HepG2 (cell line): Measurements from ENCODE around the gene MFAP2. TPM values are rescaled to one million over a fixed set of nuclear protein-coding genes. Genes with fewer than 3 reads are reported as not detected.

Source experiments
- ATAC-seq: fragments of 200-7000 bp; cut with Tn5 transposase; 3 replicates; pipeline ENCODE4 v1.9.1; 2020; ENCODE audit warnings: mild to moderate bottlenecking, moderate library complexity
- BruUV-seq: library from RNA; stranded (reverse); fragments of 400-500 nt; replicated peaks from 2 replicates; lab custom pipeline; 2021; lab: Mats Ljungman, UMichigan
- CTCF ChIA-PET: fragments of 300-600 bp; formaldehyde crosslinking; extraction: SDS; loops from one replicate; lab custom pipeline; 2021; ENCODE audit warnings: low total read pairs, inconsistent platforms, low intra/inter-chr PET ratio; lab: Yijun Ruan, JAX
- POLR2A ChIA-PET: fragments of 350-600 bp; sonication (Branson Sonifier 250); formaldehyde crosslinking; loops from one replicate; lab custom pipeline; 2020; ENCODE audit warnings: antibody characterized with exemption, inconsistent platforms; lab: Yijun Ruan, JAX
- DNase-seq: peaks from one replicate; pipeline ENCODE4 v3.0.0-alpha.2; 2015; ENCODE audit warnings: low spot score
- FAIRE-seq: peaks from 3 replicates; lab custom pipeline; 2011; peaks lifted over from hg19 to GRCh38; lab: Jason Lieb, UNC
- H2AFZ ChIP-seq: one replicate; pipeline ENCODE4 v1.6.1; 2011; ENCODE audit warnings: low read length, inconsistent platforms
- H3K27ac ChIP-seq: fragments of 300-600 bp; 3 replicates; pipeline ENCODE4 v1.8.0; 2011; ENCODE audit warnings: mixed run types, mild to moderate bottlenecking, mixed read lengths, low read length, inconsistent platforms; ENCODE audit not compliant: insufficient read depth; ENCODE audit errors: extremely low read length
- H3K27me3 ChIP-seq, 2 experiments: fragments of 200-600 bp in 1 of 2; 2 replicates in 1 of 2; 3 replicates in 1 of 2; pipeline versions ENCODE4 v1.6.0 to v1.8.0; 2011; ENCODE audit warnings: low read length in 2 of 2, mild to moderate bottlenecking in 2 of 2, moderate library complexity in 2 of 2, inconsistent platforms in 1 of 2; ENCODE audit not compliant: insufficient read depth in 2 of 2, control insufficient read depth in 1 of 2
- H3K36me3 ChIP-seq, 2 experiments: fragments of 200-600 bp in 1 of 2; replicated peaks in 1 of 2; 2 replicates in 1 of 2; 3 replicates in 1 of 2; pipeline versions ENCODE4 v1.5.1 to v1.8.0; 2011; ENCODE audit warnings: low read length in 2 of 2, inconsistent platforms in 1 of 2; ENCODE audit not compliant: insufficient read depth in 2 of 2, control insufficient read depth in 1 of 2
- H3K4me1 ChIP-seq: 2 replicates; pipeline ENCODE4 v1.5.1; 2012; ENCODE audit warnings: low read length, inconsistent platforms; ENCODE audit not compliant: insufficient read depth
- H3K4me2 ChIP-seq: 2 replicates; pipeline ENCODE4 v1.6.0; 2011; ENCODE audit warnings: low read depth, low read length, inconsistent platforms
- H3K4me3 ChIP-seq, 3 experiments: fragments of 200-600 bp in 1 of 3; sonication (generic), shearing (Covaris generic) in 1 of 3; replicated peaks in 1 of 3; 2 replicates each; pipeline ENCODE4 v1.5.1; 2011 to 2016; ENCODE audit warnings: low read length in 3 of 3, inconsistent platforms in 2 of 3, low read depth in 2 of 3, mild to moderate bottlenecking in 2 of 3, control low read depth in 1 of 3, mixed read lengths in 1 of 3; ENCODE audit not compliant: insufficient read depth in 1 of 3
- H3K79me2 ChIP-seq: one replicate; pipeline ENCODE4 v1.6.1; 2011; ENCODE audit warnings: low read length, inconsistent platforms; ENCODE audit not compliant: insufficient read depth
- H3K9ac ChIP-seq: 2 replicates; pipeline ENCODE4 v1.6.0; 2011; ENCODE audit warnings: mild to moderate bottlenecking, low read depth, low read length, inconsistent platforms; ENCODE audit not compliant: insufficient read depth
- H3K9me3 ChIP-seq: 2 replicates; pipeline ENCODE4 v1.5.1; 2012; ENCODE audit warnings: mild to moderate bottlenecking, low read length
- H4K20me1 ChIP-seq: 2 replicates; pipeline ENCODE4 v1.6.0; 2011; ENCODE audit warnings: inconsistent platforms, mild to moderate bottlenecking, low read length, moderate library complexity; ENCODE audit not compliant: insufficient read depth
- ATF7 ChIP-seq, 2 experiments: fragments of 450-650 bp in 1 of 2; sonication (generic) in 1 of 2; formaldehyde crosslinking in 1 of 2; IDR thresholded peaks; 2 replicates each; pipeline versions ENCODE4 v1.4.0 to v1.6.1; 2016 to 2020; ENCODE audit warnings: antibody characterized with exemption in 1 of 2, mild to moderate bottlenecking in 1 of 2, missing genetic modification reagents in 1 of 2
- CBX5 ChIP-seq: sonication (generic); formaldehyde crosslinking; IDR thresholded peaks from 2 replicates; pipeline ENCODE4 v1.4.0; 2020; ENCODE audit warnings: missing genetic modification reagents, borderline replicate concordance
- CREM ChIP-seq, 2 experiments: sonication (generic) in 1 of 2; formaldehyde crosslinking in 1 of 2; IDR thresholded peaks; 2 replicates each; pipeline versions ENCODE4 v1.4.0 to v1.6.1; 2016 to 2020; ENCODE audit warnings: antibody characterized with exemption in 1 of 2, mild to moderate bottlenecking in 1 of 2, missing genetic modification reagents in 1 of 2
- FOXP1 ChIP-seq, 2 experiments: fragments of 450-650 bp in 1 of 2; IDR thresholded peaks; 2 replicates each; pipeline ENCODE4 v1.6.1; 2017 to 2018; ENCODE audit warnings: antibody characterized with exemption in 1 of 2
- GTF2F1 ChIP-seq: fragments of 150-350 bp; IDR thresholded peaks from 2 replicates; pipeline ENCODE4 v1.6.1; 2014; ENCODE audit warnings: low read length
- HOXA5 ChIP-seq: sonication (generic); formaldehyde crosslinking; IDR thresholded peaks from 2 replicates; pipeline ENCODE4 v1.4.0; 2020; ENCODE audit warnings: missing genetic modification reagents
- IKZF1 ChIP-seq: fragments of 450-650 bp; IDR thresholded peaks from 2 replicates; pipeline ENCODE4 v1.7.1; 2016
- RFXANK ChIP-seq: IDR thresholded peaks from 2 replicates; pipeline ENCODE4 v1.6.1; 2016
- STAT5B ChIP-seq: sonication (generic); formaldehyde crosslinking; IDR thresholded peaks from 2 replicates; pipeline ENCODE4 v1.4.0; 2020; ENCODE audit warnings: missing genetic modification reagents
- ZNF451 ChIP-seq: sonication (generic); formaldehyde crosslinking; IDR thresholded peaks from 2 replicates; pipeline ENCODE4 v1.5.0; 2020; ENCODE audit warnings: mild to moderate bottlenecking, missing genetic modification reagents
- ZNF607 ChIP-seq: sonication (generic); formaldehyde crosslinking; IDR thresholded peaks from 2 replicates; pipeline ENCODE4 v1.5.1; 2020; ENCODE audit warnings: missing genetic modification reagents, mild to moderate bottlenecking, borderline replicate concordance
- ZNF629 ChIP-seq: sonication (generic); formaldehyde crosslinking; conservative IDR thresholded peaks from 2 replicates; pipeline ENCODE4 v1.5.0; 2020; ENCODE audit warnings: missing genetic modification reagents
- WGBS: methylation state at CpG from one replicate; pipeline ENCODE4 v1.1.6; 2017; ENCODE audit warnings: low lambda C conversion rate; 5-methylcytosine and 5-hydroxymethylcytosine counted together
- in situ Hi-C: cut with HindIII; loops from 2 replicates; pipeline ENCODE4 v1.10.0; 2017; ENCODE audit warnings: low pct_unique_long_range_greater_than_20kb; ENCODE audit not compliant: extremely low pct_ligation_motif_present
- intact Hi-C: fragments of 100-400 bp; cut with micrococcal nuclease; formaldehyde crosslinking; loops from one replicate; pipeline ENCODE4 v1.10.0; 2022; ENCODE audit not compliant: unreplicated experiment
- polyA plus RNA-seq, 8 experiments: library from polyadenylated mRNA; depleted of rRNA in 3 of 8; stranded (reverse) in 7 of 8; unstranded in 1 of 8; fragments of >200 nt; fragmentation: Illumina TruSeq in 4 of 8; extraction: Trizol in 4 of 8; gene quantifications; 2 replicates each; pipeline versions ENCODE4 v1.2.1 to v1.2.3, GENCODE V29; 2011 to 2016; ENCODE audit warnings: low read depth in 4 of 8, missing spikeins in 1 of 8, mixed read lengths in 1 of 8; ENCODE audit not compliant: insufficient read depth in 1 of 8
- total RNA-seq, 5 experiments: library from RNA; depleted of rRNA; stranded (reverse); fragments of >200 nt; fragmentation: Illumina TruSeq; extraction: Trizol; gene quantifications; 2 replicates each; pipeline ENCODE4 v1.2.3, GENCODE V29; 2016; ENCODE audit warnings: low read depth in 1 of 5
- TF ChIP-seq, protein P1 (sequence below): sonication (generic); formaldehyde crosslinking; IDR thresholded peaks from 2 replicates; pipeline ENCODE4 v1.5.1; 2020; ENCODE audit warnings: mild to moderate bottlenecking, missing genetic modification reagents, moderate library complexity
- TF ChIP-seq, protein P2 (sequence below): sonication (generic); formaldehyde crosslinking; conservative IDR thresholded peaks from 2 replicates; pipeline ENCODE4 v1.5.0; 2020; ENCODE audit warnings: missing genetic modification reagents

Gene MFAP2
- total and polyA plus RNA-seq, 2 of the 13 experiments (the other 11 are each of a cell fraction or from before 2014, with no cell fraction given), result 1.1 to 1.4 TPM

DNA sequence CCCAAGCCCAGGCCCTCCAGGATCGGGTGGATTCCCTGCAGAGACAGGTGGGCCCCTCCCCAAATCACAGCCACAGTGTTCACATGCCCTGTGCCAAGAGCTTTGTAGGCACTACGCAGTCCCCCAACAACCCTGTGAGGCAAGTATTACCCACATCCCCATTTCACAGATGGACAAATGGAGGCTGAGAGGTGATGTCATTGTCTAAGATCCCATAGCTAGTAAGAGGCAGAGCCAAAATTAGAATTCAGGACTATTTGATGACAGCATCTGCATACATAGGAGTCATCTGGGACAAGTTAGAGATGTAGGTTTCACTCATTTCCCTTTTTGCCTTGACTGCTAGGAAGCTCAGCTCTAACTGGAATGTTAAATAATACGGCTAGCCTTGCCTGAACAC lies 12.0 kb downstream of the MFAP2 start:
- TF ChIP-seq ZNF629 (peak; percentile 80), ATF7 (IDR thresholded peaks at IDR 0.05) (peak; percentile 66; the same call in 1 of the 2 replicates), ATF7 (CRISPR knock-in tag; IDR thresholded peaks at IDR 0.05) (no peak), HOXA5 (CRISPR knock-in tag) (no peak), RFXANK (CRISPR knock-in tag) (no peak)
- TF ChIP-seq, all 625 proteins: peak for 2
- WGBS, result 79% methylated on average over 3 of the region's 3 CpGs
- Histone ChIP-seq H2AFZ (no peak overlapping the region), H3K27ac (no peak overlapping the region), H3K79me2 (no peaks in the 10 kb centered on the region), H3K4me3 (no peak overlapping the region), H3K9ac (no peak overlapping the region), H3K9me3 (no peaks in the 10 kb centered on the region), H4K20me1 (no peaks in the 10 kb centered on the region; the same call in 1 of the 2 replicates), H3K4me1 (no peaks in the 10 kb centered on the region), H3K27me3 (peaks cover 1 to 4% of the 10 kb centered on the region in 2 experiments; a peak in 2 of 5 replicates), H3K36me3 (no peaks in the 10 kb centered on the region), H3K4me2 (no peak overlapping the region)
- intact Hi-C loops, result no loop called here
- ATAC-seq (no peak), DNase-seq (no peak), FAIRE-seq (no peak)
- in situ Hi-C loops, result loop anchor here (25.0 kb wide), 1 partner anchor 269 kb away; the partner anchor contains the start of gene PADI3
- ChIA-PET CTCF (no interaction called here), POLR2A (no interaction called here)
- no TSS peak for BruUV-seq

DNA sequence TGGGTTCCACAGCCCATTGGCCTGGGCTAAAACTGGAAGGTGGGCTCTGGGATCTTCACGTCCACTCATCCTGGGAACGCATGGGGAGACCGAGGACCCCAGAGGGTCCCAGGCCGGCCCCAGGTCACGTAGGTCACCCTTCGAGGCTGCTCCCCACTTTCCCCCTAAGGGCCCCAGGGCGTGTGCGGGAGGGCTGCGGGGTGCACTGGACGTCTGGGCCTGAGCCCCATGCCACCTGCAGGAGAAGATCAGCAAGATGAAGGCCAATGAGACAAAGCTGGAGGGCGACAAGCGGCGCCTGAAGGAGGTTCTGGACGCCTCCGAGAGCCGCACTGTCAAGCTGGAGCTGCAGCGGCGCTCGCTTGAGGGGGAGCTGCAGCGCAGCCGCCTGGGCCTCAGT lies 12.5 kb downstream of the MFAP2 start:
- BruUV-seq, result no TSS peak
- ChIA-PET POLR2A (no interaction called here), CTCF (no interaction called here)
- Histone ChIP-seq H2AFZ (no peak overlapping the region), H3K27ac (no peak overlapping the region), H3K4me3 (no peak overlapping the region), H3K79me2 (no peaks in the 10 kb centered on the region), H3K4me2 (no peak overlapping the region), H3K36me3 (no peaks in the 10 kb centered on the region), H3K9ac (no peak overlapping the region), H3K9me3 (no peaks in the 10 kb centered on the region), H3K27me3 (peaks cover under 1 to 1% of the 10 kb centered on the region in 2 experiments; a peak in 1 of 5 replicates), H4K20me1 (no peaks in the 10 kb centered on the region; the same call in 1 of the 2 replicates), H3K4me1 (no peaks in the 10 kb centered on the region)
- intact Hi-C loops, result no loop called here
- in situ Hi-C loops, result loop anchor here (25.0 kb wide), 1 partner anchor 269 kb away; the partner anchor contains the start of gene PADI3
- no peak for FAIRE-seq
- ATAC-seq, result no peak
- TF ChIP-seq, protein P1, sequence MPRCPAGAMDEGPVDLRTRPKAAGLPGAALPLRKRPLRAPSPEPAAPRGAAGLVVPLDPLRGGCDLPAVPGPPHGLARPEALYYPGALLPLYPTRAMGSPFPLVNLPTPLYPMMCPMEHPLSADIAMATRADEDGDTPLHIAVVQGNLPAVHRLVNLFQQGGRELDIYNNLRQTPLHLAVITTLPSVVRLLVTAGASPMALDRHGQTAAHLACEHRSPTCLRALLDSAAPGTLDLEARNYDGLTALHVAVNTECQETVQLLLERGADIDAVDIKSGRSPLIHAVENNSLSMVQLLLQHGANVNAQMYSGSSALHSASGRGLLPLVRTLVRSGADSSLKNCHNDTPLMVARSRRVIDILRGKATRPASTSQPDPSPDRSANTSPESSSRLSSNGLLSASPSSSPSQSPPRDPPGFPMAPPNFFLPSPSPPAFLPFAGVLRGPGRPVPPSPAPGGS (CRISPR knock-in tag), result no peak
- TF ChIP-seq CBX5 (CRISPR knock-in tag) (no peak), IKZF1 (no peak), GTF2F1 (no peak), ZNF607 (CRISPR knock-in tag) (no peak), CREM (IDR thresholded peaks at IDR 0.05) (no peak), CREM (CRISPR knock-in tag; IDR thresholded peaks at IDR 0.05) (no peak), FOXP1 (IDR thresholded peaks at IDR 0.05) (no peak), FOXP1 (CRISPR knock-in tag; IDR thresholded peaks at IDR 0.05) (no peak), ZNF451 (CRISPR knock-in tag) (no peak), STAT5B (CRISPR knock-in tag) (no peak)
- TF ChIP-seq, protein P2, sequence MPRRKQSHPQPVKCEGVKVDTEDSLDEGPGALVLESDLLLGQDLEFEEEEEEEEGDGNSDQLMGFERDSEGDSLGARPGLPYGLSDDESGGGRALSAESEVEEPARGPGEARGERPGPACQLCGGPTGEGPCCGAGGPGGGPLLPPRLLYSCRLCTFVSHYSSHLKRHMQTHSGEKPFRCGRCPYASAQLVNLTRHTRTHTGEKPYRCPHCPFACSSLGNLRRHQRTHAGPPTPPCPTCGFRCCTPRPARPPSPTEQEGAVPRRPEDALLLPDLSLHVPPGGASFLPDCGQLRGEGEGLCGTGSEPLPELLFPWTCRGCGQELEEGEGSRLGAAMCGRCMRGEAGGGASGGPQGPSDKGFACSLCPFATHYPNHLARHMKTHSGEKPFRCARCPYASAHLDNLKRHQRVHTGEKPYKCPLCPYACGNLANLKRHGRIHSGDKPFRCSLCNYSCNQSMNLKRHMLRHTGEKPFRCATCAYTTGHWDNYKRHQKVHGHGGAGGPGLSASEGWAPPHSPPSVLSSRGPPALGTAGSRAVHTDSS (CRISPR knock-in tag), result no peak
- DNase-seq, result no peak
- WGBS, result 87% methylated on average over 14 of the region's 21 CpGs
